Measurements from ENCODE around the gene PAPSS2.
"Not testable (repeated sequence)": the region's sequence is repeated elsewhere in the genome, so short reads cannot be mapped to it uniquely, and the experiment has no call there.

Gene PAPSS2

GRCh38 chr10:87739703-87740102 lies 80.0 kb downstream of the PAPSS2 start:
- Histone ChIP-seq H3K4me3 (replicated peaks; ENCODE audit: low read depth, low read length) (no peak overlapping the region), H3K36me3 (ENCODE audit: control insufficient read depth, insufficient read depth, low read length) (no peaks in the 10 kb centered on the region), H3K27me3 (replicated peaks; ENCODE audit: control insufficient read depth, insufficient read depth, low read length) (no peaks in the 10 kb centered on the region)
- TF ChIP-seq CTCF (IDR thresholded peaks at IDR 0.05; ENCODE audit: insufficient read depth, low read length, poor library complexity, severe bottlenecking), result no peak
- DNase-seq (ENCODE audit: extremely low read depth, insufficient read length), result no peak

DNA sequence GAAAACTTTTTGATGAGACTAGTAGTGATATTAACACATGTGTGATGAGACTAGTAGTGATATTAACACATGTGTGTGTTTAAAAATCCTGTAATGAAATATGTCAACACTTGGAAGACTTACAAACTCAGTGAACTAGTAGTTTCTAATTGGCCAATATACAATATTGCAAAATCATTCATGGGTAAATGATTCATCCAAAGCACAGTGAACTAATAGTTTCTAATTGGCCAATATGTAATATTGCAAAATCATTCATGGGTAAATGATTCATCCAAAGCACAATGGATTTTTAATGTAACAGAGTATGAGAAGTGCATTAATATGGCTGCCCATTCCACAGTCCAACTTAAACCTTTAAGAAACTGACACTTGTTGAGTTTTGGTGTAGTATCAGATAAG lies 80.6 kb downstream of the PAPSS2 start:
- DNase-seq (ENCODE audit: extremely low read depth, insufficient read length), result no peak
- Histone ChIP-seq H3K4me3 (replicated peaks; ENCODE audit: low read depth, low read length) (no peak overlapping the region), H3K36me3 (ENCODE audit: control insufficient read depth, insufficient read depth, low read length) (no peaks in the 10 kb centered on the region), H3K27me3 (replicated peaks; ENCODE audit: control insufficient read depth, insufficient read depth, low read length) (no peaks in the 10 kb centered on the region)
- no peak for TF ChIP-seq CTCF (IDR thresholded peaks at IDR 0.05; ENCODE audit: insufficient read depth, low read length, poor library complexity, severe bottlenecking)

DNA sequence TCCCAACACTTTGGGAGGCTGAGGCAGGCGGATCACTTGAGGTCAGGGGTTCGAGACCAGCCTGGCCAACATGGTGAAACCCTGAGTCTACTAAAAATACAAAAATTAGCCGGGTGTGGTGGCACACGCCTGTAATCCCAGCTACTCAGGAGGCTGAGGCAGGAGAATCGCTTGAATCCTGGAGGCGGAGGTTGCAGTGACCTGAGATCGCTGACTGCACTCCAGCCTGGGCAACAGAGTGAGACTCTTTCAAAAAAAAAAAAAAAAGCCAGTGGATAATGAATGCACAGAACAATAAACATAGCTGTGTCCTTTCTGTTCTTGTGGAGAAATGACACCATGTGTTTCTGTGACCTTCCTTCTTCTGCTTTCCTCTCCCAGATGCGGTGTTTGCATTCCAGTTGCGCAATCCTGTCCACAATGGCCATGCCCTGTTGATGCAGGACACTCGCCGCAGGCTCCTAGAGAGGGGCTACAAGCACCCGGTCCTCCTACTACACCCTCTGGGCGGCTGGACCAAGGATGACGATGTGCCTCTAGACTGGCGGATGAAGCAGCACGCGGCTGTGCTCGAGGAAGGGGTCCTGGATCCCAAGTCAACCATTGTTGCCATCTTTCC lies 83.4 kb downstream of the PAPSS2 start:
- not testable (repeated sequence) for H3K36me3 ChIP-seq (ENCODE audit: control insufficient read depth, insufficient read depth, low read length); H3K4me3 ChIP-seq (replicated peaks; ENCODE audit: low read depth, low read length); DNase-seq (ENCODE audit: extremely low read depth, insufficient read length); H3K27me3 ChIP-seq (replicated peaks; ENCODE audit: control insufficient read depth, insufficient read depth, low read length)

GRCh38 chr10:87744606-87745005 lies 84.9 kb downstream of the PAPSS2 start:
- no peaks in the 10 kb centered on the region for H3K36me3 ChIP-seq (ENCODE audit: control insufficient read depth, insufficient read depth, low read length)
- no peak overlapping the region for H3K4me3 ChIP-seq (replicated peaks; ENCODE audit: low read depth, low read length)
- no peak for DNase-seq (ENCODE audit: extremely low read depth, insufficient read length)
- no peaks in the 10 kb centered on the region for H3K27me3 ChIP-seq (replicated peaks; ENCODE audit: control insufficient read depth, insufficient read depth, low read length)
- no peak for TF ChIP-seq CTCF (IDR thresholded peaks at IDR 0.05; ENCODE audit: insufficient read depth, low read length, poor library complexity, severe bottlenecking)

DNA sequence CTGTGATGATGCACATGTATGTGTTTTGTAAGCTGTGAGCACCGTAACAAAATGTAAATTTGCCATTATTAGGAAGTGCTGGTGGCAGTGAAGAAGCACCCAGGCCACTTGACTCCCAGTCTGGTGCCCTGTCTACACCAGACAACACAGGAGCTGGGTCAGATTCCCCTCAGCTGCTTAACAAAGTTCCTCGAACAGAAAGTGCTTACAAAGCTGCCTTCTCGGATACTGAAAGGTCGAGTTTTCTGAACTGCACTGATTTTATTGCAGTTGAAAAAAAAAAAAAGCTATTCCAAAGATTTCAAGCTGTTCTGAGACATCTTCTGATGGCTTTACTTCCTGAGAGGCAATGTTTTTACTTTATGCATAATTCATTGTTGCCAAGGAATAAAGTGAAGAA lies 87.2 kb downstream of the PAPSS2 start:
- TF ChIP-seq CTCF (IDR thresholded peaks at IDR 0.05; ENCODE audit: insufficient read depth, low read length, poor library complexity, severe bottlenecking), result no peak
- H3K36me3 ChIP-seq (ENCODE audit: control insufficient read depth, insufficient read depth, low read length), result no peaks in the 10 kb centered on the region
- H3K4me3 ChIP-seq (replicated peaks; ENCODE audit: low read depth, low read length), result no peak overlapping the region
- DNase-seq (ENCODE audit: extremely low read depth, insufficient read length), result no peak
- H3K27me3 ChIP-seq (replicated peaks; ENCODE audit: control insufficient read depth, insufficient read depth, low read length), result no peaks in the 10 kb centered on the region

DNA sequence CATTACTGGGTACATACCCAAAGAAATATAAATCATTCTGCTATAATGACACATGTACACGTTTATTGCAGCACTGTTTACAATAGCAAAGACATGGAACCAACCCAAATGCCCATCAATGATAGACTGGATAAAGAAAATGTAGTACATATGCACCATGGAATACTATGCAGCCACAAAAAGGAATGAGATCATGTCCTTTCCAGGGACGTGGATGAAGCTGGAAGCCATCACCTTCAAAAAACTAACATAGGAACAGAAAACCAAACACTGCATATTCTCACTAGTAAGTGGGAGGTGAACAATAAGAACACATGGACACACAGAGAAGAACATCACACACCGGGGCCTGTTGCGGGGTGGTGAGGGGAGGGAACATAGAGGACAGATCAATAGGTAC lies 88.6 kb downstream of the PAPSS2 start:
- H3K27me3 ChIP-seq (replicated peaks; ENCODE audit: control insufficient read depth, insufficient read depth, low read length); DNase-seq (ENCODE audit: extremely low read depth, insufficient read length); H3K36me3 ChIP-seq (ENCODE audit: control insufficient read depth, insufficient read depth, low read length); H3K4me3 ChIP-seq (replicated peaks; ENCODE audit: low read depth, low read length): not testable (repeated sequence)

All from GM06990 (cell line).